Caco-2 (cell line): ENCODE data around the gene DCAF4. TPM values are rescaled to one million over a fixed set of nuclear protein-coding genes. Genes with fewer than 3 reads are reported as not detected.

ENCODE experiments used
- BruUV-seq: library from RNA; stranded (reverse); fragments of 400-500 nt; replicated peaks from 2 replicates; lab custom pipeline; 2021; lab: Mats Ljungman, UMichigan
- CTCF ChIA-PET: fragments of 300-600 bp; sonication (Branson Sonifier 250); formaldehyde crosslinking; loops from one replicate; lab custom pipeline; 2022; ENCODE audit warnings: antibody characterized with exemption; lab: Charles Lee
- POLR2A ChIA-PET: fragments of 300-600 bp; sonication (Branson Sonifier 250); formaldehyde crosslinking; loops from one replicate; lab custom pipeline; 2022; ENCODE audit warnings: antibody characterized with exemption; lab: Charles Lee
- DNase-seq, 2 experiments: peaks; one replicate each; pipeline versions ENCODE4 v3.0.0 to v3.0.0-alpha.2; 2020 to 2022
- H3K27me3 ChIP-seq: replicated peaks from 2 replicates; pipeline ENCODE4 v1.6.0; 2011; ENCODE audit warnings: low read length; ENCODE audit not compliant: control insufficient read depth, insufficient read depth
- H3K36me3 ChIP-seq: 2 replicates; pipeline ENCODE4 v1.5.1; 2011; ENCODE audit warnings: low read length; ENCODE audit not compliant: control insufficient read depth, insufficient read depth
- H3K4me1 ChIP-seq: fragments of 250-450 bp; sonication (Bioruptor Pico); 2 replicates; pipeline ENCODE4 v1.5.1; 2020; ENCODE audit warnings: mild to moderate bottlenecking
- H3K4me3 ChIP-seq: 2 replicates; pipeline ENCODE4 v1.5.1; 2011; ENCODE audit warnings: low read depth, mild to moderate bottlenecking, control low read depth, low read length
- H3K9me3 ChIP-seq: fragments of 250-450 bp; sonication (Bioruptor Pico); 2 replicates; pipeline ENCODE4 v1.5.1; 2020; ENCODE audit warnings: mild to moderate bottlenecking, moderate library complexity
- H3K27ac Mint-ChIP-seq: one replicate; pipeline ENCODE4 v1.8.0; 2022; ENCODE audit warnings: mixed read lengths; ENCODE audit not compliant: unreplicated experiment
- H3K27me3 Mint-ChIP-seq: one replicate; pipeline ENCODE4 v1.8.0; 2022; ENCODE audit warnings: mixed read lengths; ENCODE audit not compliant: insufficient read depth, unreplicated experiment
- H3K36me3 Mint-ChIP-seq: one replicate; pipeline ENCODE4 v1.8.0; 2022; ENCODE audit warnings: mild to moderate bottlenecking, mixed read lengths; ENCODE audit not compliant: insufficient read depth, unreplicated experiment
- H3K4me1 Mint-ChIP-seq: one replicate; pipeline ENCODE4 v1.8.0; 2022; ENCODE audit warnings: low read depth, mixed read lengths; ENCODE audit not compliant: unreplicated experiment
- H3K4me3 Mint-ChIP-seq: one replicate; pipeline ENCODE4 v1.8.0; 2022; ENCODE audit warnings: mild to moderate bottlenecking, moderate library complexity, mixed read lengths; ENCODE audit not compliant: unreplicated experiment
- H3K9me3 Mint-ChIP-seq: one replicate; pipeline ENCODE4 v1.8.0; 2022; ENCODE audit warnings: mixed read lengths; ENCODE audit not compliant: unreplicated experiment
- intact Hi-C: fragments of 100-400 bp; cut with micrococcal nuclease; formaldehyde crosslinking; loops from one replicate; pipeline ENCODE4 v1.10.0; 2022; ENCODE audit not compliant: unreplicated experiment
- total RNA-seq: library from RNA; stranded (reverse); gene quantifications from 2 replicates; pipeline ENCODE4 v1.2.3, GENCODE V29; 2022
- TF ChIP-seq, protein P1 (sequence below), 2 experiments: fragments of 200-600 bp in 1 of 2; IDR thresholded peaks; 1 replicate in 1 of 2; 2 replicates in 1 of 2; pipeline versions ENCODE4 v1.5.1 to v1.8.0; 2011 to 2022; ENCODE audit warnings: antibody characterized with exemption in 1 of 2, control low read depth in 1 of 2, inconsistent platforms in 1 of 2, low read depth in 1 of 2, low read length in 1 of 2, mild to moderate bottlenecking in 1 of 2, moderate library complexity in 1 of 2; ENCODE audit not compliant: insufficient read depth in 1 of 2, severe bottlenecking in 1 of 2, unreplicated experiment in 1 of 2

Gene DCAF4
- total RNA-seq, 1 experiment from 2014 or later = 21.1 TPM

DNA sequence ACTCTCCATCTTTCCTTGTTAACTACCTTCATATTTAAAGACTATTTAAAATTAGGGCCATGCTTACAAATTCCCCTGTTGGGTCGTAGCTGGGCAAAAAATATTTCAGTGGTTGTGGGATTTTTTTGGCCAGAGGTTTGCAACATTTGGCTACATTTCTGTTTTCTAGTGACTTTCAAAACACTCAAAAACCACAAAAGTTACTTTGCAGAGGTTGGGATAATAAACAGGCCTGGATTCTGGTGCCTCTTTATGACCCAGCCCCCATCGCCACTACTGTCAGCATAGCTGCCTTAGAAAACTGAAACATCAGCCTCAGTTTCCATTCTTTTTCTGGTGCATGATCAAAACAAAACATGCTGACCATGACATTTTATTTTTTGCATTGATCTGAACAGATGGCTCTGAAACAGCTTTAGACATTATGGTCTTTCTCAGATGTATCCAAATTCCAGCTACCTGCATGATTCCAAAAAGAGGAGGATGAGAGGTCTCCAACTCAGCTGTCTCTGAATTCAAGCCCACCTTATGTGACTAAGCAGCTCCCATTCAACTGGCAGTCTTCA, 37.5 kb upstream of the DCAF4 start:
- Mint-ChIP-seq H3K9me3 (no peaks in the 10 kb centered on the region), H3K27ac (no peak overlapping the region), H3K36me3 (no peaks in the 10 kb centered on the region), H3K4me1 (no peaks in the 10 kb centered on the region), H3K27me3 (peaks cover 24% of the 10 kb centered on the region), H3K4me3 (no peak overlapping the region)
- BruUV-seq = no TSS peak
- Histone ChIP-seq H3K9me3 (no peaks in the 10 kb centered on the region), H3K36me3 (no peaks in the 10 kb centered on the region), H3K4me1 (peaks cover 9% of the 10 kb centered on the region; the same call in 1 of the 2 replicates), H3K27me3 (peaks cover 8% of the 10 kb centered on the region), H3K4me3 (no peak overlapping the region)
- TF ChIP-seq, protein P1, sequence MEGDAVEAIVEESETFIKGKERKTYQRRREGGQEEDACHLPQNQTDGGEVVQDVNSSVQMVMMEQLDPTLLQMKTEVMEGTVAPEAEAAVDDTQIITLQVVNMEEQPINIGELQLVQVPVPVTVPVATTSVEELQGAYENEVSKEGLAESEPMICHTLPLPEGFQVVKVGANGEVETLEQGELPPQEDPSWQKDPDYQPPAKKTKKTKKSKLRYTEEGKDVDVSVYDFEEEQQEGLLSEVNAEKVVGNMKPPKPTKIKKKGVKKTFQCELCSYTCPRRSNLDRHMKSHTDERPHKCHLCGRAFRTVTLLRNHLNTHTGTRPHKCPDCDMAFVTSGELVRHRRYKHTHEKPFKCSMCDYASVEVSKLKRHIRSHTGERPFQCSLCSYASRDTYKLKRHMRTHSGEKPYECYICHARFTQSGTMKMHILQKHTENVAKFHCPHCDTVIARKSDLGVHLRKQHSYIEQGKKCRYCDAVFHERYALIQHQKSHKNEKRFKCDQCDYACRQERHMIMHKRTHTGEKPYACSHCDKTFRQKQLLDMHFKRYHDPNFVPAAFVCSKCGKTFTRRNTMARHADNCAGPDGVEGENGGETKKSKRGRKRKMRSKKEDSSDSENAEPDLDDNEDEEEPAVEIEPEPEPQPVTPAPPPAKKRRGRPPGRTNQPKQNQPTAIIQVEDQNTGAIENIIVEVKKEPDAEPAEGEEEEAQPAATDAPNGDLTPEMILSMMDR (IDR thresholded peaks at IDR 0.05; ENCODE audit: insufficient read depth in 1 of 2, low read depth in 1 of 2, low read length in 1 of 2, severe bottlenecking in 1 of 2, unreplicated experiment in 1 of 2) = no peak
- CTCF ChIA-PET = interaction anchor here (1.1 kb wide), 1 partner anchor 16 kb away, joined by 3 read pairs; no protein-coding TSS in a partner anchor
- intact Hi-C loops = no loop called here
- no peak for DNase-seq
- POLR2A ChIA-PET = no interaction called here

DNA sequence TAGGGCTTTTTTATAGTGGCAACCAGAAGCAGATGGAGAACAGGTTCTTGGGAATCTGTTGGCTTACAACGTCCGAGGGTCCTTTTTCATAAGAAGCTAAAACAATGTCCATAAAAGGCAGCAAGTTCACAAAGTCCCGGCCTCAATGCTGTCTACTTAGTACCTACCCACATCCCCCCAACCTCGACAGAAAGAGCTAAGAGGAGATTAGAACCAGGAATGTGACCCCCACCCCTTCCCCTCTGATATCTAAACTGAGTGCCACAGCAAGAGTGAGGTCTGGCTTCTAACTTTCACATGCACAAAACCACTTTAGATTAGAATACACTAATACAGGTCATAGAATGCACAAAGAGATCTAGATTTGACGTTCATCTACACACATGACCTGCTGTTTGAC, 36.9 kb upstream of the DCAF4 start:
- H3K27me3 Mint-ChIP-seq = peaks cover 24% of the 10 kb centered on the region
- intact Hi-C loops = no loop called here
- no peaks in the 10 kb centered on the region for H3K36me3 Mint-ChIP-seq
- no peak overlapping the region for H3K4me3 Mint-ChIP-seq
- no TSS peak for BruUV-seq
- CTCF ChIA-PET = no interaction called here
- Histone ChIP-seq H3K36me3 (no peaks in the 10 kb centered on the region), H3K9me3 (no peaks in the 10 kb centered on the region), H3K4me3 (no peak overlapping the region), H3K27me3 (peaks cover 8% of the 10 kb centered on the region), H3K4me1 (peaks cover 9% of the 10 kb centered on the region; the same call in 1 of the 2 replicates)
- H3K9me3 Mint-ChIP-seq = no peaks in the 10 kb centered on the region
- POLR2A ChIA-PET = no interaction called here
- no peak overlapping the region for H3K27ac Mint-ChIP-seq
- H3K4me1 Mint-ChIP-seq = no peaks in the 10 kb centered on the region
- TF ChIP-seq, protein P1 (IDR thresholded peaks at IDR 0.05; ENCODE audit: insufficient read depth in 1 of 2, low read depth in 1 of 2, low read length in 1 of 2, severe bottlenecking in 1 of 2, unreplicated experiment in 1 of 2) = no peak
- DNase-seq = no peak

DNA sequence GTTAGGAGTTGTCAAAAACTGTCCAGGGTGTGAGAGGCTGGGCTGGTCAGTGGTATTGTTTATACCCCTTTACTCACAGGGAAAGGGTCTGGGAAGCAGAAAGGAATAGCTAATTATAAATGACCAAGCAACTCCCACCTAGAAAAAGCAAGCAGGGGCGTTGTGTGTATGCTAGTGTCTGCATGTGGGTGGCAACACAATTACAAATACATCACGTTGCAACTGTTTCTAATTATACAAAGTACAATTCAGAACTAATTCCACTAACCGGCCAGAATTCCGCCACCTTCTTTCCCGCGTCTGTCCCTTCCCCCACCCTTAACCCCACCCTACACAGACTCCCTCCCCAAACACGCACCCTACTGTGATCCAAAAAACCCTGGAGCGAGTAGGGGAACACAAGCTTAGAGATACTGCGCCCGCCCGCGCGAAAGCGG, 34.6 kb upstream of the DCAF4 start:
- Mint-ChIP-seq H3K9me3 (no peaks in the 10 kb centered on the region), H3K36me3 (no peaks in the 10 kb centered on the region), H3K4me3 (peak overlapping the region; percentile 74), H3K27ac (no peak overlapping the region), H3K4me1 (no peaks in the 10 kb centered on the region), H3K27me3 (peaks cover 25% of the 10 kb centered on the region)
- no peak overlapping the region for H3K4me3 ChIP-seq
- no peak for DNase-seq
- BruUV-seq = no TSS peak
- no peaks in the 10 kb centered on the region for H3K36me3 ChIP-seq
- TF ChIP-seq, protein P1 (IDR thresholded peaks at IDR 0.05; ENCODE audit: insufficient read depth in 1 of 2, low read depth in 1 of 2, low read length in 1 of 2, severe bottlenecking in 1 of 2, unreplicated experiment in 1 of 2) = no peak
- intact Hi-C loops = no loop called here
- ChIA-PET POLR2A (interaction anchor here (0.5 kb wide), 1 partner anchor 315 kb away, joined by 6 read pairs; no protein-coding TSS in a partner anchor), CTCF (interaction anchor here (0.6 to 0.8 kb wide), 2 partner anchors 167 to 377 kb away, joined by 3 read pairs; no protein-coding TSS in a partner anchor)
- H3K4me1 ChIP-seq = peaks cover 15% of the 10 kb centered on the region
- peaks cover 8% of the 10 kb centered on the region for H3K27me3 ChIP-seq
- H3K9me3 ChIP-seq = no peaks in the 10 kb centered on the region
